ENCODE data around the gene SPNS2.
A peak's percentile ranks its signal among the peaks of the same experiment; 100 is the strongest.

SPNS2 gene

GRCh38 chr17:4498461-4499397 is at the start of gene SPNS2:
Gene SPNS2, plus strand, starts transcription at chr17:4498881. Its CDS starts 167 bp downstream, at chr17:4499048.
- Histone ChIP-seq H3K9me3 (ENCODE audit: low read depth, low read length) (no peaks in the 10 kb centered on the region), H3K27ac (no peak within 1 kb of the TSS), H3K4me3 (peak within 1 kb of the TSS; percentile 63), H3K36me3 (ENCODE audit: insufficient read depth, low read length) (no peaks in the 10 kb centered on the region), H3K9ac (ENCODE audit: insufficient read length) (no peak within 1 kb of the TSS)
- DNase-seq (ENCODE audit: low read depth, low spot score): no peak
- no peak for TF ChIP-seq POLR2AphosphoS5 (IDR thresholded peaks at IDR 0.05; ENCODE audit: borderline replicate concordance, low read depth, low read length)
- TF ChIP-seq EZH2 (IDR thresholded peaks at IDR 0.05): no peak

GRCh38 chr17:4449736-4450135 is 48.9 kb upstream of the SPNS2 start:
- no peaks in the 10 kb centered on the region for H3K36me3 ChIP-seq (ENCODE audit: insufficient read depth, low read length)
- no peak for TF ChIP-seq FOXP2 (optimal IDR thresholded peaks at IDR 0.05; ENCODE audit: control extremely low read depth, extremely low read length, insufficient read depth)
- no peak for TF ChIP-seq EZH2 (IDR thresholded peaks at IDR 0.05)
- no peak for TF ChIP-seq POLR2AphosphoS5 (IDR thresholded peaks at IDR 0.05; ENCODE audit: borderline replicate concordance, low read depth, low read length)
- H3K27ac ChIP-seq: no peak overlapping the region
- no peak overlapping the region for H3K4me3 ChIP-seq
- H3K9ac ChIP-seq (ENCODE audit: insufficient read length): no peak overlapping the region
- DNase-seq (ENCODE audit: low read depth, low spot score): no peak
- H3K9me3 ChIP-seq (ENCODE audit: low read depth, low read length): no peaks in the 10 kb centered on the region

GRCh38 chr17:4450710-4451316 is 47.9 kb upstream of the SPNS2 start:
- Histone ChIP-seq H3K4me3 (no peak overlapping the region), H3K36me3 (ENCODE audit: insufficient read depth, low read length) (no peaks in the 10 kb centered on the region), H3K9ac (ENCODE audit: insufficient read length) (no peak overlapping the region), H3K9me3 (ENCODE audit: low read depth, low read length) (no peaks in the 10 kb centered on the region), H3K27ac (no peak overlapping the region)
- TF ChIP-seq POLR2AphosphoS5 (IDR thresholded peaks at IDR 0.05; ENCODE audit: borderline replicate concordance, low read depth, low read length): no peak
- TF ChIP-seq FOXP2 (optimal IDR thresholded peaks at IDR 0.05; ENCODE audit: control extremely low read depth, extremely low read length, insufficient read depth): no peak
- no peak for TF ChIP-seq EZH2 (IDR thresholded peaks at IDR 0.05)
- no peak for DNase-seq (ENCODE audit: low read depth, low spot score)

GRCh38 chr17:4453812-4454591 is 44.7 kb upstream of the SPNS2 start:
- Histone ChIP-seq H3K27ac (no peak overlapping the region), H3K4me3 (no peak overlapping the region), H3K9me3 (ENCODE audit: low read depth, low read length) (no peaks in the 10 kb centered on the region), H3K36me3 (ENCODE audit: insufficient read depth, low read length) (no peaks in the 10 kb centered on the region), H3K9ac (ENCODE audit: insufficient read length) (no peak overlapping the region)
- TF ChIP-seq FOXP2 (optimal IDR thresholded peaks at IDR 0.05; ENCODE audit: control extremely low read depth, extremely low read length, insufficient read depth) (no peak), EZH2 (IDR thresholded peaks at IDR 0.05) (no peak), POLR2AphosphoS5 (IDR thresholded peaks at IDR 0.05; ENCODE audit: borderline replicate concordance, low read depth, low read length) (no peak)
- DNase-seq (ENCODE audit: low read depth, low spot score): no peak

GRCh38 chr17:4460661-4461060 is 38.0 kb upstream of the SPNS2 start:
- no peak overlapping the region for H3K4me3 ChIP-seq
- H3K9ac ChIP-seq (ENCODE audit: insufficient read length): no peak overlapping the region
- no peak overlapping the region for H3K27ac ChIP-seq
- TF ChIP-seq FOXP2 (optimal IDR thresholded peaks at IDR 0.05; ENCODE audit: control extremely low read depth, extremely low read length, insufficient read depth): no peak
- no peak for TF ChIP-seq EZH2 (IDR thresholded peaks at IDR 0.05)
- TF ChIP-seq POLR2AphosphoS5 (IDR thresholded peaks at IDR 0.05; ENCODE audit: borderline replicate concordance, low read depth, low read length): no peak
- no peak for DNase-seq (ENCODE audit: low read depth, low spot score)
- H3K9me3 ChIP-seq (ENCODE audit: low read depth, low read length): no peaks in the 10 kb centered on the region
- no peaks in the 10 kb centered on the region for H3K36me3 ChIP-seq (ENCODE audit: insufficient read depth, low read length)

GRCh38 chr17:4463818-4464476 is 34.7 kb upstream of the SPNS2 start:
- no peak for DNase-seq (ENCODE audit: low read depth, low spot score)
- H3K9me3 ChIP-seq (ENCODE audit: low read depth, low read length): no peaks in the 10 kb centered on the region
- no peak for TF ChIP-seq EZH2 (IDR thresholded peaks at IDR 0.05)
- TF ChIP-seq POLR2AphosphoS5 (IDR thresholded peaks at IDR 0.05; ENCODE audit: borderline replicate concordance, low read depth, low read length): no peak
- no peak for TF ChIP-seq FOXP2 (optimal IDR thresholded peaks at IDR 0.05; ENCODE audit: control extremely low read depth, extremely low read length, insufficient read depth)
- H3K4me3 ChIP-seq: no peak overlapping the region
- H3K9ac ChIP-seq (ENCODE audit: insufficient read length): no peak overlapping the region
- no peak overlapping the region for H3K27ac ChIP-seq
- H3K36me3 ChIP-seq (ENCODE audit: insufficient read depth, low read length): no peaks in the 10 kb centered on the region

- no peaks in the 10 kb centered on the region for H3K36me3 ChIP-seq (ENCODE audit: insufficient read depth, low read length)
- H3K4me3 ChIP-seq: no peak overlapping the region
- no peaks in the 10 kb centered on the region for H3K9me3 ChIP-seq (ENCODE audit: low read depth, low read length)
- no peak for TF ChIP-seq EZH2 (IDR thresholded peaks at IDR 0.05)
- TF ChIP-seq POLR2AphosphoS5 (IDR thresholded peaks at IDR 0.05; ENCODE audit: borderline replicate concordance, low read depth, low read length): no peak
- no peak for TF ChIP-seq FOXP2 (optimal IDR thresholded peaks at IDR 0.05; ENCODE audit: control extremely low read depth, extremely low read length, insufficient read depth)
- no peak overlapping the region for H3K27ac ChIP-seq
- H3K9ac ChIP-seq (ENCODE audit: insufficient read length): no peak overlapping the region
- no peak for DNase-seq (ENCODE audit: low read depth, low spot score)
Observed at GRCh38 chr17:4465786-4466185, 32.9 kb upstream of the SPNS2 start.

Measured in SK-N-MC (cell line).